Measurements from ENCODE around the gene PRRT3. TPM values are rescaled to one million over a fixed set of nuclear protein-coding genes. Genes with fewer than 3 reads are reported as not detected.

Gene PRRT3
- total and polyA plus RNA-seq, 2 of the 13 experiments (the other 11 are each of a cell fraction or from before 2014, with no cell fraction given) = 0.22 to 0.44 TPM

DNA sequence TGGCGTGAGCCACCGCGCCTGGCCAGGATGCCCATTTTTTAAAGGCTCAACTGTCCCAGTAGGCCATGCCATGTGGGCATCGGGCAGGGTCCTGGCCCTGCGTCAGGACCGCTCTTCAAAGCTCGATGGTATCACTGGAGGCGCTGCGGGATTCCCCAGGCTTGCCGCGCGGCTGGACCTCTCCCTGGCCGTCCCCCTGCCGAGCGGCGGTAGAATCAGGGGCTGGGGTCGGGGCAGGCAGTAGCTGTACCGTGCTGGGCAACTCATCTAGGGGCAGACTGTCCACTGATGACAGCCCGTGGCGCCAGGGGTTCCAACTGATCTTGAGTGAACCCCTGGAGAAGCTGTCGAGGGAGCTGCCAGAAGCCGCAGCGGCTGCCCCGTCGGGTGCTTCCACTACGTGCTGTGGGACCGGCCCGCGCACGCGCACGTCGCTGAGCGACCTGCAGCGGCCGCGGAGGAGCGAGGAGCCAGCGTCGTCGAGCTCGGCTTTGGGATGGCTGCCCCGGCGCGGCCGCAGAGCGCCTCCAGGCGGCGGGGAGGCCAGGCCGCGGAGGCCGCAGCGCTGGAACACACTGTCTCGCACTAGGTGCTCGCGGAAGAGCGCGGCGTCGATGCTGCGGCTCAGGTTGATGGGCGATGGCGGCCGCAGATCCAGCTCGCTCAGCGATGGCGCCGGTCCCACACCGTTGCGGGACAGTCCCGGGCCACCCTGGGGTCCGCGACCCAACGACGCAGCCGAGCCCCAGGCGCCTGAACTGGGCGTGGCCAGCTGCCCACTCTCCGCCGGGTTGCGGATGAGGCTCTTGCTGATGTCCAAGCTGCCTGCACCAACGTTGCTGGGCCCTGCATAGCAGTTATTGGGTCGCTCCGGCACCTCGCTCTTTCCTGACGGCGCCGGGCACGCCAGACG, 5.8 kb downstream of the PRRT3 start (continued):
- TF ChIP-seq ZNF333 (CRISPR knock-in tag; IDR thresholded peaks at IDR 0.05; ENCODE audit: borderline replicate concordance) (0 out of 2 replicates have a peak, but pooled peaks have one; percentile 48), ZSCAN22 (CRISPR knock-in tag; IDR thresholded peaks at IDR 0.05) (0 out of 2 replicates have a peak, but pooled peaks have one; percentile 22), SNAPC2 (CRISPR knock-in tag; IDR thresholded peaks at IDR 0.05) (no peak), MEIS2 (CRISPR knock-in tag; IDR thresholded peaks at IDR 0.05) (no peak; the same call in 1 of the 2 replicates), ZNF549 (CRISPR knock-in tag; IDR thresholded peaks at IDR 0.05) (peak; percentile 55; the same call in 1 of the 2 replicates), ZNF260 (CRISPR knock-in tag; IDR thresholded peaks at IDR 0.05; ENCODE audit: borderline replicate concordance, low read depth) (no peak), ZFP36L1 (CRISPR knock-in tag; IDR thresholded peaks at IDR 0.05) (0 out of 2 replicates have a peak, but pooled peaks have one; percentile 72), ASH2L (IDR thresholded peaks at IDR 0.05; ENCODE audit: insufficient read length, low read depth, low read length) (peak; percentile 40)
- TF ChIP-seq, protein P1, sequence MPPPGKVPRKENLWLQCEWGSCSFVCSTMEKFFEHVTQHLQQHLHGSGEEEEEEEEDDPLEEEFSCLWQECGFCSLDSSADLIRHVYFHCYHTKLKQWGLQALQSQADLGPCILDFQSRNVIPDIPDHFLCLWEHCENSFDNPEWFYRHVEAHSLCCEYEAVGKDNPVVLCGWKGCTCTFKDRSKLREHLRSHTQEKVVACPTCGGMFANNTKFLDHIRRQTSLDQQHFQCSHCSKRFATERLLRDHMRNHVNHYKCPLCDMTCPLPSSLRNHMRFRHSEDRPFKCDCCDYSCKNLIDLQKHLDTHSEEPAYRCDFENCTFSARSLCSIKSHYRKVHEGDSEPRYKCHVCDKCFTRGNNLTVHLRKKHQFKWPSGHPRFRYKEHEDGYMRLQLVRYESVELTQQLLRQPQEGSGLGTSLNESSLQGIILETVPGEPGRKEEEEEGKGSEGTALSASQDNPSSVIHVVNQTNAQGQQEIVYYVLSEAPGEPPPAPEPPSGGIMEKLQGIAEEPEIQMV (CRISPR knock-in tag; IDR thresholded peaks at IDR 0.05; ENCODE audit: low read depth) = peak; percentile 66

DNA sequence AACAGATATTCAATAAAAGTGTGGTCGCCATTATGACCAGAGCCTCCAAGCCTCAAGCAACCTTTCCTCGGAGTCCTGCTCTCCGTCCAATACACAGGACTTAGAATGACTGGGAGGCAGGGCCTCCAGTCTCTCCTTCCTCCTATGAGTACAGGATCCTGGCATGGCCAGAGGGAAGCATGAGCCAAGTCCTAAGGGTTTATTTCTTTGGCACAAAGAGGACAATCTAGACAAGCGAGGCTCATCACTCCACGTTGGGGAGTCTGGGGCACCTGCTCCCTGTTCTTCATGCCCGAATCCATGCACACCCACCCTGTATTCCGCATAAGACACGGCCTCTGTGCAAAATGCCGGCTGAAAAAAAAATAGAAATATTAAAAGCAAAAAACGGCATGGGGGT, 6.8 kb downstream of the PRRT3 start:
- ChIA-PET CTCF (ENCODE audit: low intra/inter-chr PET ratio, low total read pairs) (interaction anchor here (2.5 kb wide), 1 partner anchor 12 kb away, joined by 14 read pairs; the partner anchor contains the start of gene CRELD1), POLR2A (interaction anchor here (1.2 to 2.6 kb wide), 9 partner anchors 10 to 347 kb away, joined by 3 to 124 read pairs (median 16); partner anchors contain the start of genes CRELD1, FANCD2, GHRL and IL17RC)
- Histone ChIP-seq H3K4me3 (replicated peaks in 1 of 3; ENCODE audit: insufficient read depth in 1 of 3, low read depth in 2 of 3, low read length in 3 of 3) (no peak overlapping the region; a peak in 1 of 6 replicates), H3K4me2 (ENCODE audit: low read depth, low read length) (0 out of 2 replicates have a peak overlapping the region, but pooled peaks have one; percentile 20), H3K27ac (ENCODE audit: extremely low read length, insufficient read depth, low read length) (no peak overlapping the region), H3K79me2 (ENCODE audit: insufficient read depth, low read length) (peaks cover 3% of the 10 kb centered on the region), H4K20me1 (ENCODE audit: insufficient read depth, low read length) (no peaks in the 10 kb centered on the region), H2AFZ (ENCODE audit: low read length) (no peak overlapping the region), H3K9me3 (ENCODE audit: low read length) (no peaks in the 10 kb centered on the region), H3K4me1 (ENCODE audit: insufficient read depth, low read length) (peaks cover 27% of the 10 kb centered on the region), H3K9ac (ENCODE audit: insufficient read depth, low read depth, low read length) (no peak overlapping the region), H3K36me3 (replicated peaks in 1 of 2; ENCODE audit: control insufficient read depth in 1 of 2, insufficient read depth in 2 of 2, low read length in 2 of 2) (peaks cover 6 to 10% of the 10 kb centered on the region in 2 experiments; a peak in 4 of 5 replicates), H3K27me3 (ENCODE audit: control insufficient read depth in 1 of 2, insufficient read depth in 2 of 2, low read length in 2 of 2) (no peaks in the 10 kb centered on the region)
- intact Hi-C loops (cut with micrococcal nuclease; ENCODE audit: unreplicated experiment) (loop anchor here (5.0 to 10.0 kb wide), 2 partner anchors 43 to 59 kb away; partner anchors contain the start of gene IL17RE), in situ Hi-C loops (cut with HindIII; ENCODE audit: extremely low pct_ligation_motif_present, low pct_unique_long_range_greater_than_20kb) (no loop called here)
- ATAC-seq (no peak), FAIRE-seq (no peak), DNase-seq (ENCODE audit: low spot score) (no peak)
- WGBS (ENCODE audit: low lambda C conversion rate) = 92% methylated on average over 10 of the region's 10 CpGs
- BruUV-seq (replicated peaks) = TSS peak; percentile 64
- no peak for TF ChIP-seq CBFB (CRISPR knock-in tag; IDR thresholded peaks at IDR 0.05)
- no peak for TF ChIP-seq ZFY (CRISPR knock-in tag; IDR thresholded peaks at IDR 0.05)
- TF ChIP-seq, protein P2, sequence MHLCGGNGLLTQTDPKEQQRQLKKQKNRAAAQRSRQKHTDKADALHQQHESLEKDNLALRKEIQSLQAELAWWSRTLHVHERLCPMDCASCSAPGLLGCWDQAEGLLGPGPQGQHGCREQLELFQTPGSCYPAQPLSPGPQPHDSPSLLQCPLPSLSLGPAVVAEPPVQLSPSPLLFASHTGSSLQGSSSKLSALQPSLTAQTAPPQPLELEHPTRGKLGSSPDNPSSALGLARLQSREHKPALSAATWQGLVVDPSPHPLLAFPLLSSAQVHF (CRISPR knock-in tag; IDR thresholded peaks at IDR 0.05) = no peak
- no peak for TF ChIP-seq IRF2 (CRISPR knock-in tag; IDR thresholded peaks at IDR 0.05)
- no peak for TF ChIP-seq ZNF710 (CRISPR knock-in tag; IDR thresholded peaks at IDR 0.05; ENCODE audit: borderline replicate concordance)
- no peak for TF ChIP-seq ZNF275 (CRISPR knock-in tag; IDR thresholded peaks at IDR 0.05; ENCODE audit: borderline replicate concordance)
- TF ChIP-seq ZSCAN29 (CRISPR knock-in tag; conservative IDR thresholded peaks at IDR 0.05) = no peak

All from HepG2 (cell line).